AG09309 (cell line): ENCODE data around the gene GLYR1.

ENCODE experiments used
- DNase-seq: peaks from one replicate; pipeline ENCODE4 v3.0.0-alpha.2; 2010; ENCODE audit warnings: low read depth
- H3K4me3 ChIP-seq: 2 replicates; pipeline ENCODE4 v1.5.1; 2011; ENCODE audit warnings: mild to moderate bottlenecking, low read depth, low read length, moderate library complexity; ENCODE audit not compliant: control insufficient read depth
- CTCF ChIP-seq: IDR thresholded peaks from 2 replicates; pipeline ENCODE4 v1.5.1; 2011; ENCODE audit warnings: mild to moderate bottlenecking, low read depth, low read length, inconsistent platforms; ENCODE audit not compliant: insufficient read depth, control insufficient read depth; ENCODE audit errors: missing control alignments

Gene GLYR1

GRCh38 chr16:4852221-4852872, 5.3 kb upstream of the GLYR1 start:
- no peak overlapping the region for H3K4me3 ChIP-seq
- TF ChIP-seq CTCF = no peak
- no peak for DNase-seq

GRCh38 chr16:4850211-4850610, 3.1 kb upstream of the GLYR1 start:
- no peak for TF ChIP-seq CTCF
- no peak for DNase-seq
- no peak overlapping the region for H3K4me3 ChIP-seq

- H3K4me3 ChIP-seq = peak overlapping the region; percentile 60
- peak; percentile 8 for DNase-seq
- no peak for TF ChIP-seq CTCF
These were observed 893 bp upstream of the GLYR1 start for GRCh38 chr16:4847774-4848587.

GRCh38 chr16:4846503-4846900, 586 bp downstream of the GLYR1 start:
- peak overlapping the region; percentile 72 for H3K4me3 ChIP-seq
- no peak for TF ChIP-seq CTCF
- peak; percentile 23 for DNase-seq

GRCh38 chr16:4840984-4841383, 6.1 kb downstream of the GLYR1 start:
- no peak for TF ChIP-seq CTCF
- no peak for DNase-seq
- H3K4me3 ChIP-seq = no peak overlapping the region

- no peak overlapping the region for H3K4me3 ChIP-seq
- TF ChIP-seq CTCF = no peak
- DNase-seq = no peak
These were observed 7.1 kb downstream of the GLYR1 start for GRCh38 chr16:4839942-4840341.
